SK-N-SH (cell line): ENCODE results near the gene CKAP2L.

ENCODE experiments used
- FOXJ3 ChIP-seq: sonication (generic); formaldehyde crosslinking; IDR thresholded peaks from 2 replicates; pipeline ENCODE4 v1.5.1; 2020; ENCODE audit warnings: mild to moderate bottlenecking, missing genetic modification reagents
- GATA2 ChIP-seq: sonication (generic); formaldehyde crosslinking; IDR thresholded peaks from 2 replicates; pipeline ENCODE4 v1.5.0; 2020; ENCODE audit warnings: mild to moderate bottlenecking, missing genetic modification reagents
- JUND ChIP-seq: IDR thresholded peaks from 2 replicates; pipeline ENCODE4 v1.4.0; 2012
- MXI1 ChIP-seq: IDR thresholded peaks from 2 replicates; pipeline ENCODE4 v1.6.1; 2012; ENCODE audit warnings: mild to moderate bottlenecking, low read depth, low read length, improper control_type of control experiment
- POLR2AphosphoS5 ChIP-seq: IDR thresholded peaks from 2 replicates; pipeline ENCODE4 v1.6.1; 2012; ENCODE audit warnings: low read depth, low read length
- SIN3A ChIP-seq: IDR thresholded peaks from 2 replicates; pipeline ENCODE4 v1.6.1; 2012; ENCODE audit warnings: low read depth, mild to moderate bottlenecking, low read length, moderate library complexity, borderline replicate concordance
- SMC3 ChIP-seq: IDR thresholded peaks from 2 replicates; pipeline ENCODE4 v1.6.1; 2012; ENCODE audit warnings: low read depth, low read length, improper control_type of control experiment
- TEAD4 ChIP-seq: IDR thresholded peaks from 2 replicates; pipeline ENCODE4 v1.4.0; 2012; ENCODE audit warnings: mild to moderate bottlenecking, borderline replicate concordance; ENCODE audit not compliant: insufficient read depth
- TF ChIP-seq, protein P1 (sequence below): fragments of 200-600 bp; sonication (generic); IDR thresholded peaks from 2 replicates; pipeline ENCODE4 v1.6.1; 2017; ENCODE audit warnings: antibody characterized with exemption, mild to moderate bottlenecking, moderate library complexity
- TF ChIP-seq, protein P2 (sequence below): IDR thresholded peaks from 2 replicates; pipeline ENCODE4 v1.4.0; 2012; ENCODE audit warnings: low read depth

DNA sequence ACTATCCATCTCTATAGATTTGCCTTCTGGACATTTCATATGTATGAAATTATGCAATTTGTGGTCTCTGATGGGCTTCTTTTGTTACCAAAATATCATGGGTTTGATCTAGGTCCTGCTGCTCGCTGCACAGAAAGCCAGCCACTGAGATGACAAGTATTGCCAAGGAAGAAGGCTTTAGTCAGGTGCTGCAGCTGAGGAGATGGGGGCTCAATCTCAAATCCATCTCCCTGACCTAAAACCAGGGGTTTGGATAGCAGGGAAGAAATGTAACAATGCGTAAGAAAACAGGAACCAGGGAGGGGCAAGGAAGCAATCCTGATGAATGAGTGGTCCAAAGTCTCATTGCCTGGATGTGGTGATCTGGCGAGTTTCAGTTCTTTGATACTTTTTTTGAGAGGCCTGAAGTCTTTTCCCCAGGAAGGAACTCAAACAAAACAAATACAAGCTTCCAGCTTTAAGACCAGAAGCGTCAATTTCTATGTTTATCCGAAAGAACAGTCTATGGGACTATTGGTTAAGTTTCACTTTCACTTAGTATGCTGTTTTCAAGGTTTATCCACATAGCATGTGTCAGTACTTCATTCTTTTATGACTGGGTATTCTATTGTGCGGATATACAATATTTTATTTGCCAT, 3.4 kb upstream of the CKAP2L start:
- TF ChIP-seq SMC3 (no peak), MXI1 (no peak), TEAD4 (no peak), FOXJ3 (CRISPR knock-in tag) (no peak), JUND (no peak), SIN3A (no peak), GATA2 (CRISPR knock-in tag) (no peak), POLR2AphosphoS5 (no peak)
- TF ChIP-seq, protein P1, sequence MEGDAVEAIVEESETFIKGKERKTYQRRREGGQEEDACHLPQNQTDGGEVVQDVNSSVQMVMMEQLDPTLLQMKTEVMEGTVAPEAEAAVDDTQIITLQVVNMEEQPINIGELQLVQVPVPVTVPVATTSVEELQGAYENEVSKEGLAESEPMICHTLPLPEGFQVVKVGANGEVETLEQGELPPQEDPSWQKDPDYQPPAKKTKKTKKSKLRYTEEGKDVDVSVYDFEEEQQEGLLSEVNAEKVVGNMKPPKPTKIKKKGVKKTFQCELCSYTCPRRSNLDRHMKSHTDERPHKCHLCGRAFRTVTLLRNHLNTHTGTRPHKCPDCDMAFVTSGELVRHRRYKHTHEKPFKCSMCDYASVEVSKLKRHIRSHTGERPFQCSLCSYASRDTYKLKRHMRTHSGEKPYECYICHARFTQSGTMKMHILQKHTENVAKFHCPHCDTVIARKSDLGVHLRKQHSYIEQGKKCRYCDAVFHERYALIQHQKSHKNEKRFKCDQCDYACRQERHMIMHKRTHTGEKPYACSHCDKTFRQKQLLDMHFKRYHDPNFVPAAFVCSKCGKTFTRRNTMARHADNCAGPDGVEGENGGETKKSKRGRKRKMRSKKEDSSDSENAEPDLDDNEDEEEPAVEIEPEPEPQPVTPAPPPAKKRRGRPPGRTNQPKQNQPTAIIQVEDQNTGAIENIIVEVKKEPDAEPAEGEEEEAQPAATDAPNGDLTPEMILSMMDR = no peak
- TF ChIP-seq, protein P2, sequence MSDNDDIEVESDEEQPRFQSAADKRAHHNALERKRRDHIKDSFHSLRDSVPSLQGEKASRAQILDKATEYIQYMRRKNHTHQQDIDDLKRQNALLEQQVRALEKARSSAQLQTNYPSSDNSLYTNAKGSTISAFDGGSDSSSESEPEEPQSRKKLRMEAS = no peak
